Fibroblast of lung (primary cell): ENCODE results near the gene ZNF174. TPM values are rescaled to one million over a fixed set of nuclear protein-coding genes. Genes with fewer than 3 reads are reported as not detected.

Source experiments
- DNase-seq, 2 donors: peaks; one replicate each; pipeline versions ENCODE4 v3.0.0 to v3.0.0-alpha.2; 2010; ENCODE audit warnings: low read depth in 2 of 2
- H2AFZ ChIP-seq: 2 replicates; pipeline ENCODE4 v1.5.1; 2012; ENCODE audit warnings: low read length, control low read depth, inconsistent platforms
- H3K27ac ChIP-seq: 2 replicates; pipeline ENCODE4 v1.5.1; 2011; ENCODE audit warnings: low read length, control low read depth; ENCODE audit not compliant: insufficient read depth
- H3K27me3 ChIP-seq: 2 replicates; pipeline ENCODE4 v1.5.1; 2011; ENCODE audit warnings: mild to moderate bottlenecking, low read length; ENCODE audit not compliant: control insufficient read depth, insufficient read depth
- H3K36me3 ChIP-seq: 2 replicates; pipeline ENCODE4 v1.5.1; 2011; ENCODE audit warnings: low read length; ENCODE audit not compliant: control insufficient read depth, insufficient read depth
- H3K4me1 ChIP-seq: 2 replicates; pipeline ENCODE4 v1.5.1; 2011; ENCODE audit warnings: low read length; ENCODE audit not compliant: control insufficient read depth, insufficient read depth; ENCODE audit errors: extremely low read depth
- H3K4me2 ChIP-seq: 2 replicates; pipeline ENCODE4 v1.5.1; 2011; ENCODE audit warnings: low read length, control low read depth; ENCODE audit not compliant: insufficient read depth; ENCODE audit errors: extremely low read depth
- H3K4me3 ChIP-seq, 4 experiments: fragments of 200-600 bp in 1 of 4; sonication (generic) in 1 of 4; replicated peaks in 1 of 4; 2 replicates each; pipeline ENCODE4 v1.5.1; 2011 to 2016; ENCODE audit warnings: low read length in 4 of 4, low read depth in 3 of 4, mild to moderate bottlenecking in 3 of 4, control low read depth in 2 of 4, inconsistent platforms in 1 of 4, mixed read lengths in 1 of 4; ENCODE audit not compliant: insufficient read depth in 1 of 4; ENCODE audit errors: control extremely low read depth in 1 of 4
- H3K79me2 ChIP-seq: 2 replicates; pipeline ENCODE4 v1.5.1; 2012; ENCODE audit warnings: mild to moderate bottlenecking, low read length, inconsistent platforms; ENCODE audit not compliant: control insufficient read depth, insufficient read depth
- H3K9ac ChIP-seq: 2 replicates; pipeline ENCODE4 v1.5.1; 2011; ENCODE audit warnings: mild to moderate bottlenecking, low read length, control low read depth; ENCODE audit not compliant: insufficient read depth
- H3K9me3 ChIP-seq: 2 replicates; pipeline ENCODE4 v1.5.1; 2012; ENCODE audit warnings: low read depth, low read length; ENCODE audit not compliant: control insufficient read depth, insufficient read depth
- H4K20me1 ChIP-seq: 2 replicates; pipeline ENCODE4 v1.5.1; 2011; ENCODE audit warnings: low read length; ENCODE audit not compliant: control insufficient read depth, insufficient read depth; ENCODE audit errors: extremely low read depth
- EZH2 ChIP-seq: IDR thresholded peaks from 2 replicates; pipeline ENCODE4 v1.5.1; 2012; ENCODE audit warnings: low read length, control low read depth, mild to moderate bottlenecking; ENCODE audit errors: missing control alignments
- polyA plus RNA-seq, 2 donors: library from polyadenylated mRNA; depleted of rRNA in 1 of 2; stranded (reverse) in 1 of 2; unstranded in 1 of 2; fragments of >200 nt; gene quantifications; 2 replicates each; pipeline ENCODE4 v1.2.1, GENCODE V29; 2011 to 2012; ENCODE audit warnings: missing spikeins in 1 of 2
- total RNA-seq: library from RNA; depleted of rRNA; stranded (reverse); fragments of >200 nt; gene quantifications from 2 replicates; pipeline ENCODE4 v1.2.1, GENCODE V29; 2014
- TF ChIP-seq, protein P1 (sequence below), 2 donors: IDR thresholded peaks in 1 of 2; conservative IDR thresholded peaks in 1 of 2; 1 replicate in 1 of 2; 2 replicates in 1 of 2; pipeline ENCODE4 v1.5.1; 2011 to 2012; ENCODE audit warnings: low read length in 2 of 2, control low read depth in 1 of 2, inconsistent platforms in 1 of 2, low read depth in 1 of 2, mild to moderate bottlenecking in 1 of 2

Gene ZNF174
- total and polyA plus RNA-seq, 2 donors (not counting 1 experiment from before 2014, with no cell fraction given), result 8.5 to 9.2 TPM

DNA sequence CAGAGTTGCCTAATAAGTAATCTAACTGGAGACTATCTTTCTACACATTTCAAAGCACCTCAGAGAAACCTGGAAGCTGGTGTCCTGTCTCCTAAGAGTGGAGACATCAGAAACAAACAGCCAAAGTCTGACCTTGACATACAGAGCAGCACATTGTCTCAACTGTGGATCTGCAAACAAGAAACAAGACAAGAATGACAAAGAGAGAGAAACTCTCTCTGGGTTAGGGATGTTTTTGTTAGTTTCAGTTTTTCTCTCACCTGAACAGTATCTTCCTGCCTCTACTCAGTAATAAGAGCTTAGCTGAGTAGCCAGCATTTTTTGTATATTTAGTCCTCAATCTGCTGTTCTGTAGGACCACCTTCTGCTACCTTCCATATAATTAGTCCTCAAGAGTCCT is 33.4 kb downstream of the ZNF174 start:
- Histone ChIP-seq H3K36me3 (peaks cover 2% of the 10 kb centered on the region), H3K9me3 (no peaks in the 10 kb centered on the region), H3K9ac (no peak overlapping the region), H3K27me3 (no peaks in the 10 kb centered on the region), H3K27ac (no peak overlapping the region), H3K79me2 (no peaks in the 10 kb centered on the region), H2AFZ (no peak overlapping the region), H3K4me2 (no peak overlapping the region), H3K4me1 (no peaks in the 10 kb centered on the region), H3K4me3 (no peak overlapping the region), H4K20me1 (no peaks in the 10 kb centered on the region)
- no peak for TF ChIP-seq EZH2
- TF ChIP-seq, protein P1, sequence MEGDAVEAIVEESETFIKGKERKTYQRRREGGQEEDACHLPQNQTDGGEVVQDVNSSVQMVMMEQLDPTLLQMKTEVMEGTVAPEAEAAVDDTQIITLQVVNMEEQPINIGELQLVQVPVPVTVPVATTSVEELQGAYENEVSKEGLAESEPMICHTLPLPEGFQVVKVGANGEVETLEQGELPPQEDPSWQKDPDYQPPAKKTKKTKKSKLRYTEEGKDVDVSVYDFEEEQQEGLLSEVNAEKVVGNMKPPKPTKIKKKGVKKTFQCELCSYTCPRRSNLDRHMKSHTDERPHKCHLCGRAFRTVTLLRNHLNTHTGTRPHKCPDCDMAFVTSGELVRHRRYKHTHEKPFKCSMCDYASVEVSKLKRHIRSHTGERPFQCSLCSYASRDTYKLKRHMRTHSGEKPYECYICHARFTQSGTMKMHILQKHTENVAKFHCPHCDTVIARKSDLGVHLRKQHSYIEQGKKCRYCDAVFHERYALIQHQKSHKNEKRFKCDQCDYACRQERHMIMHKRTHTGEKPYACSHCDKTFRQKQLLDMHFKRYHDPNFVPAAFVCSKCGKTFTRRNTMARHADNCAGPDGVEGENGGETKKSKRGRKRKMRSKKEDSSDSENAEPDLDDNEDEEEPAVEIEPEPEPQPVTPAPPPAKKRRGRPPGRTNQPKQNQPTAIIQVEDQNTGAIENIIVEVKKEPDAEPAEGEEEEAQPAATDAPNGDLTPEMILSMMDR (conservative IDR thresholded peaks at IDR 0.05 in 1 of 2, IDR thresholded peaks at IDR 0.05 in 1 of 2; ENCODE audit: low read depth in 1 of 2, low read length in 2 of 2), result no peak
- DNase-seq, result no peak

DNA sequence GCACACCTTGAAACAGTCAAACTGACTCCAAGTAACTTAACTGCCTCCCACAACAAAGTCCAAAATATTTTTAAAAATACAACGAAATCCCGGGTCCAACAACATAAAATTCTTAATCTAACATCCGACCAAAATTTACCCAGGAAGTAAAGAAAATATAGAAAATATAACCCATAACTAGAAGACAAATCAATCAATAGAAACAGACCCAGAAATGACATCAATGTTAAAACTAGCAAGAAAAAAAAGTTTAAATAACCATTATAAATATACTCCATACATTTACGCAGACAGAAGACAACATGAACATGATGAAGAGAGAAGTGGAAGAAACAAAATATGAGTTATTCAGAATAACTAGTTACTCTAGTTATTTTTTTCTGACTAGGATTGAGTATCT is 38.6 kb downstream of the ZNF174 start:
- H4K20me1 ChIP-seq, result no peaks in the 10 kb centered on the region
- H3K4me3 ChIP-seq, result no peak overlapping the region
- no peaks in the 10 kb centered on the region for H3K36me3 ChIP-seq
- no peak overlapping the region for H3K9ac ChIP-seq
- H3K79me2 ChIP-seq, result peaks cover 7% of the 10 kb centered on the region
- H3K4me1 ChIP-seq, result no peaks in the 10 kb centered on the region
- TF ChIP-seq EZH2, result no peak
- TF ChIP-seq, protein P1 (conservative IDR thresholded peaks at IDR 0.05 in 1 of 2, IDR thresholded peaks at IDR 0.05 in 1 of 2; ENCODE audit: low read depth in 1 of 2, low read length in 2 of 2), result no peak
- no peak for DNase-seq
- H2AFZ ChIP-seq, result no peak overlapping the region
- no peak overlapping the region for H3K27ac ChIP-seq
- H3K9me3 ChIP-seq, result no peaks in the 10 kb centered on the region
- H3K27me3 ChIP-seq, result no peaks in the 10 kb centered on the region
- H3K4me2 ChIP-seq, result no peak overlapping the region

DNA sequence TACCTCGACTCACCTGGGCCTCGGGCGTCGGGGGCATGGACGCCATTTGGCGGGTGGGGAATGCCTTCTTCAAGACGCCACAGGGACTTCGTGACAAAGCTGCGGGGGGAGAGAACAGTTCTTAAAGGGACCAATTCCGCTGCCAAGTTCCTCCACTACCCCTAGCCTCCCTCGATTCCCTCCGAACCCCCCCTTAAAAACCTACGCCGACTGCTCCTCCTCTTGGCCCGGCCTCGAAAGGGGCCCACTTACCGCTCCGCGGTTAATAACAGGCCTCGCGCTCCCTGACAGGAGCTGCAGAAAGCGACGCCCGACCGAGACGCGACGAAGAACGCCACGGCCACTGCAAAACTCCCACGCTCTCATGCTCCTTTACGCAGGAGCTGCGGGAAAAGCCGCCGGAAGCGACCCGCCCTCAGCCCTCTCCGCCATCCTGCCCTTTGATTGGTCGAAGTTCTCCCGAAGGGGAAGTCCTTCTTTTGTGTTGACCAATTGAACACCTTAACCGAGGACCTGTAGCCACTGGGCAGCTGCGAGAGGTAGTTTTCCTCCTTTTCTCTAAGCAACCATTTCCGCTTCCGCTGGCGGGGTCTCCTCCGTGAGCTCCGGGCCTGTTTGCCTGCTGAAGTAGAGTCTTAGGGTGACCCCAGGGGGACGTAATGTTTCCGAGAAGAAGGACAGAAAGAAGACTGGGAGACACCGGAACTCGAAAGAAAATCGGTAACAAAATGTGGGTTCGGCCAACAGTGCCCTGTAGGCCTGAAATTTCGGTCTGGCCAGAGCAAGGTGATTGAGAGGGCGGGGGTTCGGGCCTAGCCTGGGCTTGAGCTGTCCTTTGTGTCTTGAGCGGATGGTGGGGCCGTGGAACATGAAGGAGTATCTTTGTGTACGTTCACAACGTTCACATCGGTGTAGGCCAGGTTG is 42.4 kb downstream of the ZNF174 start, which contains the start of the genes NAA60 and ZNF597:
Gene NAA60 (plus strand): TSS at position 573 of the 924 bp plus-strand sequence. CDS start 32,548 bp downstream, outside the sequence.
Gene ZNF597 (minus strand): TSS at position 397 of the 924 bp plus-strand sequence. CDS start 351 bp downstream, at position 46.
- no peaks in the 10 kb centered on the region for H3K36me3 ChIP-seq
- no peaks in the 10 kb centered on the region for H4K20me1 ChIP-seq
- H3K9ac ChIP-seq, result peak within 1 kb of the TSS; percentile 71
- H3K4me1 ChIP-seq, result no peaks in the 10 kb centered on the region
- H3K27ac ChIP-seq, result peak within 1 kb of the TSS; percentile 84
- DNase-seq, result peak; percentile 94 to 95
- TF ChIP-seq EZH2, result no peak
- TF ChIP-seq, protein P1 (conservative IDR thresholded peaks at IDR 0.05 in 1 of 2, IDR thresholded peaks at IDR 0.05 in 1 of 2; ENCODE audit: low read depth in 1 of 2, low read length in 2 of 2), result no peak
- peak within 1 kb of the TSS; percentile 82 for H3K4me2 ChIP-seq
- peak within 1 kb of the TSS; percentile 67 to 92 (median 74) for H3K4me3 ChIP-seq
- H3K79me2 ChIP-seq, result peaks cover 14% of the 10 kb centered on the region
- H2AFZ ChIP-seq, result peak within 1 kb of the TSS; percentile 54
- no peaks in the 10 kb centered on the region for H3K27me3 ChIP-seq
- no peaks in the 10 kb centered on the region for H3K9me3 ChIP-seq
